Breast epithelium (tissue), 4 donors: ENCODE results near the gene ZNF407. TPM values are rescaled to one million over a fixed set of nuclear protein-coding genes. Genes with fewer than 3 reads are reported as not detected.

Experiments
- DNase-seq, 2 donors: peaks; one replicate each; pipeline ENCODE4 v3.0.0-alpha.2; 2019; ENCODE audit warnings: low spot score in 2 of 2
- H3K27ac ChIP-seq, 2 donors: fragments of 200-600 bp; sonication (generic) in 1 of 2; one replicate each; pipeline ENCODE4 v1.5.1; 2016 to 2019; ENCODE audit warnings: mild to moderate bottlenecking in 1 of 2
- H3K27me3 ChIP-seq, 2 donors: fragments of 200-600 bp; sonication (generic) in 1 of 2; one replicate each; pipeline versions ENCODE4 v1.5.1 to v1.6.0; 2017 to 2019; ENCODE audit warnings: control low read depth in 1 of 2, mild to moderate bottlenecking in 1 of 2
- H3K36me3 ChIP-seq: fragments of 200-600 bp; one replicate; pipeline ENCODE4 v1.5.1; 2019
- H3K4me1 ChIP-seq, 2 donors: fragments of 200-600 bp; sonication (generic); one replicate each; pipeline ENCODE4 v1.5.1; 2016 to 2019; ENCODE audit warnings: control low read depth in 1 of 2
- H3K4me3 ChIP-seq, 3 donors: fragments of 200-600 bp; sonication (generic); 1 replicate in 2 of 3; 2 replicates in 1 of 3; pipeline ENCODE4 v1.5.1; 2016 to 2019; ENCODE audit warnings: mild to moderate bottlenecking in 3 of 3, moderate library complexity in 2 of 3
- H3K9me3 ChIP-seq, 2 donors: fragments of 200-600 bp; sonication (generic) in 1 of 2; one replicate each; pipeline ENCODE4 v1.5.1; 2016 to 2019; ENCODE audit warnings: control low read depth in 1 of 2
- POLR2A ChIP-seq: fragments of 450-650 bp; IDR thresholded peaks from one replicate; pipeline ENCODE4 v1.6.1; 2016; ENCODE audit warnings: antibody characterized with exemption, mild to moderate bottlenecking, moderate library complexity
- POLR2AphosphoS5 ChIP-seq, 3 donors: sonication (generic); formaldehyde crosslinking; IDR thresholded peaks; one replicate each; pipeline ENCODE4 v1.6.1; 2017; ENCODE audit warnings: antibody characterized with exemption in 3 of 3
- intact Hi-C: fragments of 100-400 bp; cut with DNase I; formaldehyde crosslinking; loops from one replicate; pipeline ENCODE4 v1.15.1; 2023; ENCODE audit warnings: low total_unique reads
- total RNA-seq, 3 donors: library from RNA; depleted of rRNA; stranded (reverse); fragments of >200 nt; gene quantifications; one replicate each; pipeline ENCODE4 v1.1.0, GENCODE V29; 2016
- TF ChIP-seq, protein P1 (sequence below), 3 donors: fragments of 450-650 bp; IDR thresholded peaks; one replicate each; pipeline ENCODE4 v1.5.1; 2016 to 2017; ENCODE audit warnings: antibody characterized with exemption in 3 of 3, mild to moderate bottlenecking in 3 of 3, moderate library complexity in 3 of 3

Gene ZNF407
- total RNA-seq, 3 donors from 2014 or later: 14.9 to 30.1 (median 22.3) TPM

DNA sequence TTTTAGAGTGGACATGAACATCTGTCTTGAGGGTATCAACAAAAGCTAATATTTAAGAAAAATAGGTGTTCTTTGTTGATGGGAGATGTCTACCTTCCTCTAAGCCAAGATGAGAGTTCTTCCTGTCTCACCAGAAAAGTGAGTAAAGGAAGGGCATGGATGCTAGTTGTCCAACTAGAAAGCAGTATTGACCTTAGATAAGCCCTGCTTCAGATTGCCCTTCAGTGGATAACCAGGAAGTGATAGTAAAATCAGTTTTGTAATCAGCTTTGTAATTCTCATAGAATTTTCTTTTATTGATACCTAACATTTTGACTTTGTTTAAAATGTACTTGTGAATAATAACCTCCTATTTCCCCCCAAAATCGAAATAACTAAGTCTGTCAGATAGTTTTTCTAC lies 134.7 kb downstream of the ZNF407 start:
- no peaks in the 10 kb centered on the region for H3K9me3 ChIP-seq
- no peaks in the 10 kb centered on the region for H3K27me3 ChIP-seq
- TF ChIP-seq, protein P1, sequence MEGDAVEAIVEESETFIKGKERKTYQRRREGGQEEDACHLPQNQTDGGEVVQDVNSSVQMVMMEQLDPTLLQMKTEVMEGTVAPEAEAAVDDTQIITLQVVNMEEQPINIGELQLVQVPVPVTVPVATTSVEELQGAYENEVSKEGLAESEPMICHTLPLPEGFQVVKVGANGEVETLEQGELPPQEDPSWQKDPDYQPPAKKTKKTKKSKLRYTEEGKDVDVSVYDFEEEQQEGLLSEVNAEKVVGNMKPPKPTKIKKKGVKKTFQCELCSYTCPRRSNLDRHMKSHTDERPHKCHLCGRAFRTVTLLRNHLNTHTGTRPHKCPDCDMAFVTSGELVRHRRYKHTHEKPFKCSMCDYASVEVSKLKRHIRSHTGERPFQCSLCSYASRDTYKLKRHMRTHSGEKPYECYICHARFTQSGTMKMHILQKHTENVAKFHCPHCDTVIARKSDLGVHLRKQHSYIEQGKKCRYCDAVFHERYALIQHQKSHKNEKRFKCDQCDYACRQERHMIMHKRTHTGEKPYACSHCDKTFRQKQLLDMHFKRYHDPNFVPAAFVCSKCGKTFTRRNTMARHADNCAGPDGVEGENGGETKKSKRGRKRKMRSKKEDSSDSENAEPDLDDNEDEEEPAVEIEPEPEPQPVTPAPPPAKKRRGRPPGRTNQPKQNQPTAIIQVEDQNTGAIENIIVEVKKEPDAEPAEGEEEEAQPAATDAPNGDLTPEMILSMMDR (IDR thresholded peaks at IDR 0.05): no peak
- no peak for TF ChIP-seq POLR2A
- TF ChIP-seq POLR2AphosphoS5 (IDR thresholded peaks at IDR 0.05): no peak
- no peak for DNase-seq
- H3K4me1 ChIP-seq: no peaks in the 10 kb centered on the region
- no peak overlapping the region for H3K27ac ChIP-seq
- no peak overlapping the region for H3K4me3 ChIP-seq
- intact Hi-C loops: no loop called here
- H3K36me3 ChIP-seq: no peaks in the 10 kb centered on the region

DNA sequence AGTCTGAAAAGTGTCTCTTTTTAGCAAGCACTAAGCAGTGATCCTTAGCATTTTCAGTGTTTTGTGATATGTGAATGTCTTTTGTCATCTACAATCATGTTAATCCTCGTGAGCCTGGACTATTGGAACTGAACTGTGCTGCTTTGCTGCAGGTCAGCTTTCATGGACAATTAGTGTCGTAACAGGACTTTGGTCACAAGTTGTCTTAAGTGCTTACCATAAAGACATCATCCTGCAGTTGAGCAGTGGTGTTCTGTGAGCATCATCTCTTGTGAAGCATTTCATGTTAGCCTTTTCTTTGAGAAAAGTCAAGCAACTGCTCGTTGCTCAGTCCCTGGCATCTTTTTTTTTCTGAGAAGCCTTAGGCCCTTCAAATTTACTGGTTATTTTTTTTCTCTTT lies 135.9 kb downstream of the ZNF407 start:
- no peak overlapping the region for H3K4me3 ChIP-seq

DNA sequence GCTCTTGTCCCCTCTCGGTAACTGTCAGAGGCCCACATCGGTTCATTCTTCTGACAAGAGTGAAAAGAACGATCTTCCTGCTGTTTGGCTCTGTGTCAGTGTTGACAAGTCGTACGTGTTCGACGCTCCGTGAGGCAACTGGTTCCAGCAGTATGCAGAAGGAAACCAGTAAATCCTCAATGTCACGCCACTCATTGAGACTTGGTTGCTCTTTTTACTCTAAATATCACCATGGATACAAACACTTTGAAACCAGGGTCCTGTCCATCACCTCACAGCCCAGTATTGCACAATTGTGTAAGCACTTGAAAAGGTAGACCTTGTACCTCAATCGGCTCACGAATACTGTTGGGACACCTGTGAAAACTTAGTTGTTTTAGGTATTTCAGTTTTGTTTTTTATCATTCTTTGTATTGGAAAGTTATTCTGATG lies 136.4 kb downstream of the ZNF407 start:
- no peak for DNase-seq
- Histone ChIP-seq H3K4me3 (no peak overlapping the region), H3K36me3 (no peaks in the 10 kb centered on the region), H3K9me3 (no peaks in the 10 kb centered on the region), H3K4me1 (no peaks in the 10 kb centered on the region), H3K27ac (no peak overlapping the region), H3K27me3 (no peaks in the 10 kb centered on the region)
- no peak for TF ChIP-seq POLR2AphosphoS5 (IDR thresholded peaks at IDR 0.05)
- TF ChIP-seq, protein P1 (IDR thresholded peaks at IDR 0.05): no peak
- no peak for TF ChIP-seq POLR2A
- intact Hi-C loops: no loop called here

More for the DNA sequence above, 135.9 kb downstream of the ZNF407 start:
- H3K27me3 ChIP-seq: no peaks in the 10 kb centered on the region
- DNase-seq: no peak
- H3K9me3 ChIP-seq: no peaks in the 10 kb centered on the region
- H3K36me3 ChIP-seq: no peaks in the 10 kb centered on the region
- H3K4me1 ChIP-seq: no peaks in the 10 kb centered on the region
- intact Hi-C loops: no loop called here
- TF ChIP-seq POLR2AphosphoS5 (IDR thresholded peaks at IDR 0.05): no peak
- TF ChIP-seq, protein P1 (IDR thresholded peaks at IDR 0.05): no peak
- no peak for TF ChIP-seq POLR2A
- H3K27ac ChIP-seq: no peak overlapping the region

DNA sequence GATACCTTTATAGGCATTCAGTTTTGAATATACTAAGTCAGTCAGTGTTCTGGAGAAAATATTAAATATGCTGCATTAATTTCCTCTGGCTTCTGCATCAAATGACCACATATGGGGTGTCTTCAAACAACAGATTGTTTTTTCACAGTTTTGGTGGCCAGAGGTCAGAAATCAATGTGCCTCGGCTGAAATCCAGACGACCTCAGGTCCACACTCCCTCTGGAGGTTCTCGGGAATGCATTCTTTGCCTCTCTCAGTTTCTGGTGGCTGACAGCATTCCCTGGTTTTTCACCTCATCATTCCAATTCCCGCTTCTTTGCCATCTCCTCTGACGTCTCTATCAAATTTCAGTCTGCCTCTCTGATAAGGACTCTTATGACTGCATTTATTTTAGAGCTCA lies 142.3 kb downstream of the ZNF407 start:
- Histone ChIP-seq H3K4me3 (no peak overlapping the region), H3K9me3 (no peaks in the 10 kb centered on the region), H3K27ac (no peak overlapping the region), H3K36me3 (no peaks in the 10 kb centered on the region), H3K27me3 (no peaks in the 10 kb centered on the region), H3K4me1 (no peaks in the 10 kb centered on the region)
- intact Hi-C loops: no loop called here
- DNase-seq: no peak
- TF ChIP-seq POLR2AphosphoS5 (IDR thresholded peaks at IDR 0.05) (no peak), POLR2A (no peak)
- TF ChIP-seq, protein P1 (IDR thresholded peaks at IDR 0.05): no peak

DNA sequence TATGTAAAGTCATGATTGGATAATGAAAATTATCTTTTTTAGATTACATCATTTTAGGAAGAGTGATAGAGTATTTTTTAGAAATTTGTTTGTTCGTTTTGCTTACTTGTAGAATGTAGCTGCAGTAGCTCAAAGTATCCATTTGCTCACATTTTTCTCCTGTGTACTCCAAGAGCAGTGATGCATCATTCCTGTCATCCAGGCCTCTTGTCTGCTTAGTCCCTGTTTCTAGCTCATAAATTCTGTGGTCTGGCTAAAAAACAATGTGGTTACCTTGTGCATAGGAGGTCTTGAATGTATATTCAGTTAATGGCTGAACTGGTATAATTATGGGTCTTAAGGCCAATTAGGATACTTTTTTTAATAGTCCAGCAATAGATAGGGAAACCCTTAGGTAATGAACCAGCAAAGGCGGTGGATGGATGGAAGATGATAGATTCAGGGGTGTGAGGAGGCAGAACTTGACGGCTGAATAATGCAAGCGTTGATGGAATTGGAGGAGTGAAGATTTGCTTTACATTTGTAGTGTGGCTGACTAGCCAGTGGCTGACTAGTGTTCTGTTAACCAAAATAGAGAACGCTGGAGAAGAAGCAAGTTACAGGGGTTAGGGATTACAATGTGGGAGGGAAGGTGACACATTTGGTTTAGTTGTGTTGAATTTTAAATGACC lies 145.0 kb downstream of the ZNF407 start:
- Histone ChIP-seq H3K9me3 (no peaks in the 10 kb centered on the region), H3K36me3 (no peaks in the 10 kb centered on the region), H3K27ac (no peak overlapping the region), H3K4me3 (no peak overlapping the region), H3K27me3 (no peaks in the 10 kb centered on the region), H3K4me1 (no peaks in the 10 kb centered on the region)
- DNase-seq: no peak
- TF ChIP-seq POLR2A: no peak
- TF ChIP-seq, protein P1 (IDR thresholded peaks at IDR 0.05): no peak
- no peak for TF ChIP-seq POLR2AphosphoS5 (IDR thresholded peaks at IDR 0.05)
- intact Hi-C loops: no loop called here
